ENCODE measurements around the gene SPATA32. TPM values are rescaled to one million over a fixed set of nuclear protein-coding genes. Genes with fewer than 3 reads are reported as not detected.
"Not testable (repeated sequence)": the region's sequence is repeated elsewhere in the genome, so short reads cannot be mapped to it uniquely, and the experiment has no call there.

SPATA32 gene
- total RNA-seq, 4 donors from 2014 or later, result not detected

GRCh38 chr17:45306094-45306493 lies 44.2 kb upstream of the SPATA32 start:
- intact Hi-C loops (cut with DNase I), result no loop called here
- no peak for TF ChIP-seq CTCF (IDR thresholded peaks at IDR 0.05)
- 43% methylated on average over 4 of the region's 4 CpGs for WGBS
- Histone ChIP-seq H3K4me3 (no peak overlapping the region), H3K27me3 (no peaks in the 10 kb centered on the region), H3K27ac (replicated peaks in 1 of 4) (peak overlapping the region; percentile 83 to 99 (median 93)), H3K36me3 (peaks cover 0 to 3% (median 0%) of the 10 kb centered on the region in 4 donors), H3K4me1 (peaks cover 80 to 98% (median 92%) of the 10 kb centered on the region in 4 donors), H3K9me3 (no peaks in the 10 kb centered on the region)
- DNase-seq (ENCODE audit: extremely low spot score), result no peak

GRCh38 chr17:45305530-45306087 lies 43.7 kb upstream of the SPATA32 start:
- Histone ChIP-seq H3K36me3 (peaks cover 0 to 3% (median 0%) of the 10 kb centered on the region in 4 donors), H3K4me3 (no peak overlapping the region), H3K27ac (replicated peaks in 1 of 4) (peak overlapping the region; percentile 83 to 99 (median 93)), H3K27me3 (no peaks in the 10 kb centered on the region), H3K4me1 (peaks cover 79 to 98% (median 92%) of the 10 kb centered on the region in 4 donors), H3K9me3 (no peaks in the 10 kb centered on the region)
- no peak for DNase-seq (ENCODE audit: extremely low spot score)
- 62% methylated on average over 3 of the region's 3 CpGs for WGBS
- TF ChIP-seq POLR2A (IDR thresholded peaks at IDR 0.05; ENCODE audit: low read depth) (no peak), CTCF (IDR thresholded peaks at IDR 0.05) (no peak), EP300 (IDR thresholded peaks at IDR 0.05) (no peak), POLR2AphosphoS5 (IDR thresholded peaks at IDR 0.05) (no peak)
- intact Hi-C loops (cut with DNase I), result no loop called here

GRCh38 chr17:45302649-45303173 lies 40.8 kb upstream of the SPATA32 start:
- H3K4me3 ChIP-seq, result no peak overlapping the region
- H3K4me1 ChIP-seq, result peaks cover 82 to 98% (median 92%) of the 10 kb centered on the region in 4 donors
- WGBS, result 70% methylated on average over 10 of the region's 10 CpGs
- no peaks in the 10 kb centered on the region for H3K36me3 ChIP-seq
- no peaks in the 10 kb centered on the region for H3K9me3 ChIP-seq
- intact Hi-C loops (cut with DNase I), result no loop called here
- H3K27ac ChIP-seq (replicated peaks in 1 of 4), result peak overlapping the region; percentile 72 to 99 (median 86)
- DNase-seq (ENCODE audit: extremely low spot score), result no peak
- no peaks in the 10 kb centered on the region for H3K27me3 ChIP-seq
- TF ChIP-seq POLR2A (IDR thresholded peaks at IDR 0.05; ENCODE audit: low read depth), result no peak
- no peak for TF ChIP-seq EP300 (IDR thresholded peaks at IDR 0.05)
- TF ChIP-seq POLR2AphosphoS5 (IDR thresholded peaks at IDR 0.05), result no peak
- TF ChIP-seq CTCF (IDR thresholded peaks at IDR 0.05), result no peak

GRCh38 chr17:45302220-45302619 lies 40.3 kb upstream of the SPATA32 start:
- H3K4me1 ChIP-seq, result peaks cover 81 to 98% (median 92%) of the 10 kb centered on the region in 4 donors
- 67% methylated on average over 9 of the region's 9 CpGs for WGBS

GRCh38 chr17:45301674-45302073 lies 39.8 kb upstream of the SPATA32 start:
- Histone ChIP-seq H3K9me3 (no peaks in the 10 kb centered on the region), H3K27me3 (no peaks in the 10 kb centered on the region), H3K4me3 (no peak overlapping the region), H3K4me1 (peaks cover 80 to 98% (median 92%) of the 10 kb centered on the region in 4 donors), H3K27ac (replicated peaks in 1 of 4) (peak overlapping the region; percentile 72 to 99 (median 86)), H3K36me3 (no peaks in the 10 kb centered on the region)
- TF ChIP-seq POLR2AphosphoS5 (IDR thresholded peaks at IDR 0.05) (no peak), CTCF (IDR thresholded peaks at IDR 0.05) (no peak)
- intact Hi-C loops (cut with DNase I), result no loop called here
- 87% methylated on average over 4 of the region's 4 CpGs for WGBS
- DNase-seq (ENCODE audit: extremely low spot score), result no peak

More at GRCh38 chr17:45302220-45302619, 40.3 kb upstream of the SPATA32 start:
- H3K27me3 ChIP-seq; DNase-seq (ENCODE audit: extremely low spot score); H3K9me3 ChIP-seq; H3K4me3 ChIP-seq; intact Hi-C loops (cut with DNase I); H3K36me3 ChIP-seq: not testable (repeated sequence)
- peak overlapping the region; percentile 72 to 99 (median 86) for H3K27ac ChIP-seq (replicated peaks in 1 of 4)
